Duodenal mucosa (tissue), 2 donors: ENCODE data around the gene OLIG3.

Source experiments
- H3K27ac ChIP-seq: one replicate; pipeline ENCODE4 v1.7.0; 2013; ENCODE audit warnings: low read depth, low read length
- H3K27me3 ChIP-seq, 2 donors: one replicate each; pipeline ENCODE4 v1.7.0; 2013; ENCODE audit warnings: low read length in 2 of 2, control low read depth in 1 of 2; ENCODE audit not compliant: insufficient read depth in 2 of 2, control insufficient read depth in 1 of 2
- H3K36me3 ChIP-seq, 2 donors: one replicate each; pipeline ENCODE4 v1.7.0; 2013; ENCODE audit warnings: low read length in 2 of 2, control low read depth in 1 of 2; ENCODE audit not compliant: insufficient read depth in 2 of 2, control insufficient read depth in 1 of 2
- H3K4me1 ChIP-seq, 2 donors: one replicate each; pipeline ENCODE4 v1.7.0; 2013; ENCODE audit warnings: low read length in 2 of 2, control low read depth in 1 of 2; ENCODE audit not compliant: insufficient read depth in 2 of 2, control insufficient read depth in 1 of 2
- H3K4me3 ChIP-seq, 2 donors: one replicate each; pipeline ENCODE4 v1.7.0; 2013; ENCODE audit warnings: low read length in 2 of 2, low read depth in 1 of 2
- H3K9ac ChIP-seq, 2 donors: one replicate each; pipeline ENCODE4 v1.7.0; 2013; ENCODE audit warnings: low read length in 2 of 2, low read depth in 1 of 2
- H3K9me3 ChIP-seq, 2 donors: one replicate each; pipeline ENCODE4 v1.7.0; 2013; ENCODE audit warnings: low read length in 2 of 2, control low read depth in 1 of 2; ENCODE audit not compliant: control insufficient read depth in 1 of 2

The OLIG3 gene

GRCh38 chr6:137471986-137472385, 22.2 kb downstream of the OLIG3 start:
- Histone ChIP-seq H3K27me3 (no peaks in the 10 kb centered on the region), H3K36me3 (no peaks in the 10 kb centered on the region)

GRCh38 chr6:137471497-137471896, 22.7 kb downstream of the OLIG3 start:
- Histone ChIP-seq H3K9ac (no peak overlapping the region), H3K9me3 (no peaks in the 10 kb centered on the region), H3K27ac (no peak overlapping the region), H3K27me3 (no peaks in the 10 kb centered on the region), H3K4me3 (no peak overlapping the region), H3K36me3 (no peaks in the 10 kb centered on the region), H3K4me1 (no peaks in the 10 kb centered on the region)

More at GRCh38 chr6:137471986-137472385, 22.2 kb downstream of the OLIG3 start:
- H3K4me3 ChIP-seq: no peak overlapping the region
- H3K9ac ChIP-seq: no peak overlapping the region
- no peaks in the 10 kb centered on the region for H3K9me3 ChIP-seq
- H3K4me1 ChIP-seq: no peaks in the 10 kb centered on the region
- no peak overlapping the region for H3K27ac ChIP-seq

GRCh38 chr6:137467211-137467610, 27.0 kb downstream of the OLIG3 start:
- Histone ChIP-seq H3K4me1 (no peaks in the 10 kb centered on the region), H3K27me3 (peaks cover 0 to 2% of the 10 kb centered on the region in 2 donors), H3K4me3 (no peak overlapping the region), H3K9me3 (no peaks in the 10 kb centered on the region), H3K9ac (no peak overlapping the region), H3K36me3 (no peaks in the 10 kb centered on the region), H3K27ac (no peak overlapping the region)

- Histone ChIP-seq H3K4me3 (no peak overlapping the region), H3K9ac (no peak overlapping the region), H3K4me1 (no peaks in the 10 kb centered on the region), H3K27ac (no peak overlapping the region), H3K27me3 (peaks cover 0 to 2% of the 10 kb centered on the region in 2 donors), H3K9me3 (no peaks in the 10 kb centered on the region), H3K36me3 (no peaks in the 10 kb centered on the region)
These were observed 28.7 kb downstream of the OLIG3 start for GRCh38 chr6:137465378-137466009.

GRCh38 chr6:137452333-137452894, 41.8 kb downstream of the OLIG3 start:
- Histone ChIP-seq H3K4me1 (no peaks in the 10 kb centered on the region), H3K9ac (no peak overlapping the region)

GRCh38 chr6:137443901-137444300, 50.3 kb downstream of the OLIG3 start:
- Histone ChIP-seq H3K9ac (no peak overlapping the region), H3K9me3 (no peaks in the 10 kb centered on the region), H3K27me3 (no peaks in the 10 kb centered on the region), H3K4me3 (no peak overlapping the region), H3K4me1 (no peaks in the 10 kb centered on the region), H3K27ac (no peak overlapping the region), H3K36me3 (no peaks in the 10 kb centered on the region)

More at GRCh38 chr6:137452333-137452894, 41.8 kb downstream of the OLIG3 start:
- Histone ChIP-seq H3K27me3 (no peaks in the 10 kb centered on the region), H3K9me3 (no peaks in the 10 kb centered on the region), H3K36me3 (no peaks in the 10 kb centered on the region), H3K4me3 (no peak overlapping the region), H3K27ac (no peak overlapping the region)
